GM12878 (cell line): ENCODE measurements around the gene KCTD6. TPM values are rescaled to one million over a fixed set of nuclear protein-coding genes. Genes with fewer than 3 reads are reported as not detected.
A peak's percentile ranks its signal among the peaks of the same experiment; 100 is the strongest.

Experiments
- ATAC-seq: fragments of 200-7000 bp; cut with Tn5 transposase; 3 replicates; pipeline ENCODE4 v1.9.1; 2020; ENCODE audit warnings: mild to moderate bottlenecking, moderate library complexity
- BruUV-seq: library from RNA; stranded (reverse); fragments of 400-500 nt; replicated peaks from 2 replicates; lab custom pipeline; 2021; lab: Mats Ljungman, UMichigan
- CTCF ChIA-PET: fragments of 300-600 bp; sonication (Branson Sonifier 250); formaldehyde crosslinking; extraction: SDS; loops from one replicate; lab custom pipeline; 2021; ENCODE audit warnings: inconsistent platforms; lab: Yijun Ruan, JAX
- POLR2A ChIA-PET: fragments of 350-600 bp; formaldehyde crosslinking; extraction: SDS; loops from one replicate; lab custom pipeline; 2021; ENCODE audit warnings: inconsistent platforms; lab: Charles Lee
- RAD21 ChIA-PET: fragments of 300-600 bp; sonication (Branson Sonifier 250); formaldehyde crosslinking; loops from one replicate; lab custom pipeline; 2023; ENCODE audit warnings: antibody characterized with exemption; ENCODE audit not compliant: unreplicated experiment; lab: Charles Lee
- SMC1A ChIA-PET: fragments of 300-600 bp; sonication (Branson Sonifier 250); formaldehyde crosslinking; loops from one replicate; lab custom pipeline; 2023; ENCODE audit not compliant: unreplicated experiment, uncharacterized antibody; lab: Charles Lee
- DNase-seq: peaks from one replicate; pipeline ENCODE4 v3.0.0-alpha.2; 2011; ENCODE audit warnings: low read depth, low spot score
- FAIRE-seq: peaks from 3 replicates; lab custom pipeline; 2011; peaks lifted over from hg19 to GRCh38; lab: Jason Lieb, UNC
- H2AFZ ChIP-seq: 2 replicates; pipeline ENCODE4 v1.6.0; 2011; ENCODE audit warnings: low read depth, low read length, control low read depth; ENCODE audit not compliant: control insufficient read depth
- H3K27ac ChIP-seq: 2 replicates; pipeline ENCODE4 v1.5.1; 2011; ENCODE audit warnings: control low read depth; ENCODE audit not compliant: control insufficient read depth, insufficient read depth
- H3K27me3 ChIP-seq, 2 experiments: replicated peaks in 1 of 2; 2 replicates each; pipeline versions ENCODE4 v1.6.0 to v1.6.1; 2011; ENCODE audit warnings: low read length in 1 of 2; ENCODE audit not compliant: control insufficient read depth in 2 of 2, insufficient read depth in 2 of 2
- H3K36me3 ChIP-seq, 2 experiments: 2 replicates each; pipeline ENCODE4 v1.5.1; 2011; ENCODE audit warnings: low read length in 1 of 2; ENCODE audit not compliant: control insufficient read depth in 2 of 2, insufficient read depth in 2 of 2
- H3K4me1 ChIP-seq: 2 replicates; pipeline ENCODE4 v1.6.1; 2011; ENCODE audit warnings: mild to moderate bottlenecking, low read length, moderate library complexity, mixed read lengths; ENCODE audit not compliant: control insufficient read depth, insufficient read depth
- H3K4me2 ChIP-seq: 2 replicates; pipeline ENCODE4 v1.6.0; 2011; ENCODE audit warnings: control low read depth; ENCODE audit not compliant: control insufficient read depth, insufficient read depth
- H3K4me3 ChIP-seq: fragments of 200-600 bp; sonication (generic); 2 replicates; pipeline ENCODE4 v1.5.1; 2016
- H3K79me2 ChIP-seq: 2 replicates; pipeline ENCODE4 v1.6.0; 2011; ENCODE audit warnings: low read length; ENCODE audit not compliant: control insufficient read depth, insufficient read depth
- H3K9ac ChIP-seq: 2 replicates; pipeline ENCODE4 v1.8.0; 2011; ENCODE audit warnings: low read length, control low read depth, mixed read lengths; ENCODE audit not compliant: control insufficient read depth, insufficient read depth
- H3K9me3 ChIP-seq: replicated peaks from 3 replicates; pipeline ENCODE4 v1.5.1; 2011; ENCODE audit warnings: mild to moderate bottlenecking, low read length; ENCODE audit not compliant: control insufficient read depth, insufficient read depth
- H4K20me1 ChIP-seq: 2 replicates; pipeline ENCODE4 v1.6.0; 2011; ENCODE audit not compliant: control insufficient read depth, insufficient read depth
- BCL3 ChIP-seq: IDR thresholded peaks from 2 replicates; pipeline ENCODE4 v1.6.1; 2011; ENCODE audit warnings: borderline replicate concordance, low read depth, mild to moderate bottlenecking, moderate library complexity, low read length; ENCODE audit not compliant: insufficient read depth, poor library complexity, severe bottlenecking
- CREB1 ChIP-seq: IDR thresholded peaks from 2 replicates; pipeline ENCODE4 v1.6.1; 2012; ENCODE audit warnings: low read depth, mild to moderate bottlenecking, inconsistent platforms
- NFIC ChIP-seq: IDR thresholded peaks from 2 replicates; pipeline ENCODE4 v1.6.1; 2012; ENCODE audit warnings: low read depth, mild to moderate bottlenecking, inconsistent platforms, low read length, moderate library complexity
- NFXL1 ChIP-seq: fragments of 450-650 bp; IDR thresholded peaks from 2 replicates; pipeline ENCODE4 v1.6.1; 2017; ENCODE audit warnings: antibody characterized with exemption, mild to moderate bottlenecking, borderline replicate concordance
- POU2F2 ChIP-seq: IDR thresholded peaks from 3 replicates; pipeline ENCODE4 v1.6.1; 2011; ENCODE audit warnings: low read depth, mild to moderate bottlenecking, low read length, borderline replicate concordance
- SMARCA5 ChIP-seq: fragments of 450-650 bp; IDR thresholded peaks from 2 replicates; pipeline ENCODE4 v1.6.1; 2017; ENCODE audit warnings: mild to moderate bottlenecking
- SP1 ChIP-seq: IDR thresholded peaks from one replicate; pipeline ENCODE4 v1.6.1; 2011; ENCODE audit warnings: low read depth, low read length
- TAF1 ChIP-seq: IDR thresholded peaks from 2 replicates; pipeline ENCODE4 v1.6.1; 2011; ENCODE audit warnings: mild to moderate bottlenecking, low read depth, low read length, borderline replicate concordance
- TCF7 ChIP-seq: IDR thresholded peaks from 2 replicates; pipeline ENCODE4 v1.6.1; 2014; ENCODE audit warnings: antibody characterized with exemption, borderline replicate concordance
- USF2 ChIP-seq: IDR thresholded peaks from 2 replicates; pipeline ENCODE4 v1.6.1; 2011; ENCODE audit warnings: low read depth, low read length, improper control_type of control experiment, borderline replicate concordance
- ZSCAN29 ChIP-seq: fragments of 450-650 bp; IDR thresholded peaks from 2 replicates; pipeline ENCODE4 v1.6.1; 2017; ENCODE audit warnings: mild to moderate bottlenecking, moderate library complexity
- WGBS: methylation state at CpG from one replicate; pipeline ENCODE4 v1.1.6; 2016; ENCODE audit warnings: low lambda C conversion rate; ENCODE audit not compliant: insufficient replicate concordance, insufficient coverage; ENCODE audit errors: missing lambda C conversion rate; 5-methylcytosine and 5-hydroxymethylcytosine counted together
- in situ Hi-C: fragments of 300-500 bp; cut with MboI; formaldehyde crosslinking; loops from 9 replicates; pipeline ENCODE4 v1.14.3; 2018; ENCODE audit warnings: mixed read lengths
- intact Hi-C: fragments of 100-400 bp; cut with micrococcal nuclease; formaldehyde crosslinking; loops from one replicate; pipeline ENCODE4 v1.14.2; 2022; ENCODE audit not compliant: unreplicated experiment
- polyA plus RNA-seq, 11 experiments: library from polyadenylated mRNA; depleted of rRNA in 4 of 11; unstranded in 6 of 11; stranded (reverse) in 5 of 11; fragments of >200 nt; fragmentation: Nextera tagmentation in 4 of 11; fragmentation: Illumina TruSeq in 1 of 11; extraction: Ambion mirVana in 4 of 11; extraction: Trizol in 1 of 11; gene quantifications; 1 replicate in 1 of 11; 2 replicates in 10 of 11; pipeline versions ENCODE4 v1.2.1 to v1.2.3, GENCODE V29; 2011 to 2016; ENCODE audit warnings: inconsistent platforms in 2 of 11, missing spikeins in 2 of 11, low read depth in 1 of 11
- total RNA-seq, 4 experiments: library from RNA; depleted of rRNA in 3 of 4; stranded (reverse); fragments of >200 nt in 3 of 4; fragmentation: Illumina TruSeq in 1 of 4; extraction: Trizol in 1 of 4; gene quantifications; 2 replicates each; pipeline versions ENCODE4 v1.2.1 to v1.2.3, GENCODE V29; 2013 to 2021
- TF ChIP-seq, protein P1 (sequence below): fragments of 450-650 bp; IDR thresholded peaks from 2 replicates; pipeline ENCODE4 v1.6.1; 2017; ENCODE audit warnings: mild to moderate bottlenecking, low read depth, inconsistent platforms; ENCODE audit not compliant: poor library complexity, severe bottlenecking
- TF ChIP-seq, protein P2 (sequence below): IDR thresholded peaks from 2 replicates; pipeline ENCODE4 v1.6.1; 2011; ENCODE audit warnings: borderline replicate concordance, low read depth, mild to moderate bottlenecking, moderate library complexity, mixed read lengths, low read length; ENCODE audit not compliant: insufficient read depth; ENCODE audit errors: extremely low read length
- TF ChIP-seq, protein P3 (sequence below): fragments of 150-350 bp; IDR thresholded peaks from 2 replicates; pipeline ENCODE4 v1.6.1; 2014; ENCODE audit warnings: mild to moderate bottlenecking, low read depth, low read length

KCTD6 gene
- total and polyA plus RNA-seq, 10 of the 15 experiments (the other 5 are each of a cell fraction or from before 2014, with no cell fraction given), result 5.2 to 10.7 (median 8.7) TPM

DNA sequence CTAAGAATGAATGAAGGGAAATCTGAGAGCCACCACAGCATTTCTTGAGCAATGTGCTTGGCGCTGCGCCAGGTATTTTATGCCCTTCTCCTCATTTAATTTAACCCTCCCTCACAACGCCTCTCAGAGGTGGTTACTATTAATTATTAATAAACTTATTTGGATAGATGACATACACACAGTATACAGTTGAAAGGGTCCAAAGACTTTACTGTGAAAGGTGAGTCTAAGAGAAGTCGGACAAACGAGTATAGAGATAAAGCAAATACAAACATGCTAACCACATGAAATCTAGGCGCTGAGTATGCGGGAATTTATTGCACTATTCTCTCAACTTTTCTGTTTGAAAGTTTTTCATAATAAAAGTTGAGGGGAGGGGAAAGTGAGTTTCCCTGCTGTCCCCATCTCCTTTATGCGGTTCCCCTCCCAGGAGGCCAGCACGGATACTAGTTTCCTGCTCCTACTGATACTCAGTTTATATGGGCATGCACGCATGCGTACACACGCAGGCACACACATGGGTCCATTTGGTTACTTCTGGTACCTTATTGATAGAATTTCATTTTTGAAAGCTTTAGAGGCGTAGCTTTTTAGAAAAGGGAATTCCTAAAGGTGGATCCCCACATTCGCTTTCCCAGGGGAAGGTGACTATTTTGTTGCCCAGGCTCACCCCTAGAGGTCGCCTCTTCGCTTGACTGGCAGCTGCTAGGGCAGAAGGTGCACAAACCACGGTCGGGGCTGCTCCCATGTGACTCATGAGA lies 28.5 kb upstream of the KCTD6 start:
- Histone ChIP-seq H4K20me1 (no peaks in the 10 kb centered on the region), H2AFZ (no peak overlapping the region), H3K36me3 (no peaks in the 10 kb centered on the region), H3K79me2 (no peaks in the 10 kb centered on the region), H3K27ac (no peak overlapping the region), H3K27me3 (no peaks in the 10 kb centered on the region), H3K9me3 (no peaks in the 10 kb centered on the region), H3K4me2 (peak overlapping the region; percentile 7; the same call in 1 of the 2 replicates), H3K4me3 (no peak overlapping the region), H3K4me1 (no peaks in the 10 kb centered on the region), H3K9ac (no peak overlapping the region)
- FAIRE-seq, result peak; percentile 66
- no peak for DNase-seq
- intact Hi-C loops, result loop anchor here (1.0 kb wide), 1 partner anchor 69 kb away; no protein-coding TSS in a partner anchor
- ATAC-seq, result peak; percentile 98
- CTCF ChIA-PET, result interaction anchor here (0.6 to 1.8 kb wide), 24 partner anchors 9 to 229 kb away, joined by 3 to 18 read pairs (median 4); partner anchors contain the start of genes HTD2, KCTD6 and RPP14
- SMC1A ChIA-PET, result interaction anchor here (1.1 to 1.3 kb wide), 2 partner anchors 34 to 74 kb away, joined by 3 to 4 read pairs; partner anchors contain the start of gene ACOX2
- POLR2A ChIA-PET, result interaction anchor here (0.5 to 0.8 kb wide), 2 partner anchors 30 to 125 kb away, joined by 3 read pairs; no protein-coding TSS in a partner anchor
- WGBS, result 44% methylated on average over 18 of the region's 18 CpGs
- no TSS peak for BruUV-seq
- in situ Hi-C loops, result no loop called here
- RAD21 ChIA-PET, result interaction anchor here (0.6 to 1.3 kb wide), 9 partner anchors 20 to 267 kb away, joined by 3 to 5 read pairs (median 3); partner anchors contain the start of gene KCTD6
- TF ChIP-seq USF2 (peak; percentile 30; the same call in 1 of the 2 replicates), BCL3 (no peak), ZSCAN29 (no peak), POU2F2 (no peak), TAF1 (no peak), SMARCA5 (0 out of 2 replicates have a peak, but pooled peaks have one; percentile 30), TCF7 (no peak), NFIC (no peak), SP1 (no peak), CREB1 (0 out of 2 replicates have a peak, but pooled peaks have one; percentile 39), NFXL1 (no peak)
- TF ChIP-seq, protein P1, sequence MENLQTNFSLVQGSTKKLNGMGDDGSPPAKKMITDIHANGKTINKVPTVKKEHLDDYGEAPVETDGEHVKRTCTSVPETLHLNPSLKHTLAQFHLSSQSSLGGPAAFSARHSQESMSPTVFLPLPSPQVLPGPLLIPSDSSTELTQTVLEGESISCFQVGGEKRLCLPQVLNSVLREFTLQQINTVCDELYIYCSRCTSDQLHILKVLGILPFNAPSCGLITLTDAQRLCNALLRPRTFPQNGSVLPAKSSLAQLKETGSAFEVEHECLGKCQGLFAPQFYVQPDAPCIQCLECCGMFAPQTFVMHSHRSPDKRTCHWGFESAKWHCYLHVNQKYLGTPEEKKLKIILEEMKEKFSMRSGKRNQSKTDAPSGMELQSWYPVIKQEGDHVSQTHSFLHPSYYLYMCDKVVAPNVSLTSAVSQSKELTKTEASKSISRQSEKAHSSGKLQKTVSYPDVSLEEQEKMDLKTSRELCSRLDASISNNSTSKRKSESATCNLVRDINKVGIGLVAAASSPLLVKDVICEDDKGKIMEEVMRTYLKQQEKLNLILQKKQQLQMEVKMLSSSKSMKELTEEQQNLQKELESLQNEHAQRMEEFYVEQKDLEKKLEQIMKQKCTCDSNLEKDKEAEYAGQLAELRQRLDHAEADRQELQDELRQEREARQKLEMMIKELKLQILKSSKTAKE, result no peak
- TF ChIP-seq, protein P2, sequence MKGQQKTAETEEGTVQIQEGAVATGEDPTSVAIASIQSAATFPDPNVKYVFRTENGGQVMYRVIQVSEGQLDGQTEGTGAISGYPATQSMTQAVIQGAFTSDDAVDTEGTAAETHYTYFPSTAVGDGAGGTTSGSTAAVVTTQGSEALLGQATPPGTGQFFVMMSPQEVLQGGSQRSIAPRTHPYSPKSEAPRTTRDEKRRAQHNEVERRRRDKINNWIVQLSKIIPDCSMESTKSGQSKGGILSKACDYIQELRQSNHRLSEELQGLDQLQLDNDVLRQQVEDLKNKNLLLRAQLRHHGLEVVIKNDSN, result peak; percentile 32
- TF ChIP-seq, protein P3, sequence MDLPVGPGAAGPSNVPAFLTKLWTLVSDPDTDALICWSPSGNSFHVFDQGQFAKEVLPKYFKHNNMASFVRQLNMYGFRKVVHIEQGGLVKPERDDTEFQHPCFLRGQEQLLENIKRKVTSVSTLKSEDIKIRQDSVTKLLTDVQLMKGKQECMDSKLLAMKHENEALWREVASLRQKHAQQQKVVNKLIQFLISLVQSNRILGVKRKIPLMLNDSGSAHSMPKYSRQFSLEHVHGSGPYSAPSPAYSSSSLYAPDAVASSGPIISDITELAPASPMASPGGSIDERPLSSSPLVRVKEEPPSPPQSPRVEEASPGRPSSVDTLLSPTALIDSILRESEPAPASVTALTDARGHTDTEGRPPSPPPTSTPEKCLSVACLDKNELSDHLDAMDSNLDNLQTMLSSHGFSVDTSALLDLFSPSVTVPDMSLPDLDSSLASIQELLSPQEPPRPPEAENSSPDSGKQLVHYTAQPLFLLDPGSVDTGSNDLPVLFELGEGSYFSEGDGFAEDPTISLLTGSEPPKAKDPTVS, result no peak
